HCT116 (cell line): Measurements from ENCODE around the gene TTLL10. TPM values are rescaled to one million over a fixed set of nuclear protein-coding genes. Genes with fewer than 3 reads are reported as not detected.

Experiments used
- ATAC-seq: fragments of 200-7000 bp; cut with Tn5 transposase; 2 replicates; pipeline ENCODE4 v1.9.1; 2020; ENCODE audit warnings: mild to moderate bottlenecking, moderate library complexity
- BruUV-seq: library from RNA; stranded (reverse); fragments of 400-500 nt; replicated peaks from 2 replicates; lab custom pipeline; 2021; lab: Mats Ljungman, UMichigan
- CTCF ChIA-PET: fragments of 300-600 bp; sonication (Branson Sonifier 250); formaldehyde crosslinking; loops from one replicate; lab custom pipeline; 2021; ENCODE audit warnings: antibody characterized with exemption; lab: Charles Lee
- POLR2A ChIA-PET: fragments of 300-600, 350-600 bp; sonication (Branson Sonifier 250); formaldehyde crosslinking; loops from one replicate; lab custom pipeline; 2021; ENCODE audit warnings: antibody characterized with exemption; lab: Charles Lee
- RAD21 ChIA-PET, 2 experiments: fragments of 300-600 bp; sonication (Branson Sonifier 250); formaldehyde crosslinking; loops; one replicate each; lab custom pipeline; 2023; ENCODE audit warnings: low total read pairs in 2 of 2; ENCODE audit not compliant: uncharacterized antibody in 2 of 2, unreplicated experiment in 2 of 2, low non-redundant PET in 1 of 2; lab: Charles Lee
- DNase-seq: peaks from one replicate; pipeline ENCODE4 v3.0.0-alpha.2; 2010; ENCODE audit warnings: low read depth, low spot score
- H2AFZ ChIP-seq: fragments of 200-600 bp; shearing (Covaris generic), sonication (generic); 2 replicates; pipeline ENCODE4 v1.6.1; 2017; ENCODE audit warnings: low read depth, mixed run types, mixed read lengths, antibody characterized with exemption, low read length; ENCODE audit not compliant: poor library complexity, severe bottlenecking
- H3K27ac ChIP-seq: 2 replicates; pipeline ENCODE4 v1.5.1; 2012; ENCODE audit warnings: low read depth, low read length
- H3K27me3 ChIP-seq: fragments of 200-600 bp; sonication (generic); 2 replicates; pipeline ENCODE4 v1.6.1; 2016; ENCODE audit warnings: mixed run types, low read length, mixed read lengths; ENCODE audit not compliant: insufficient read depth
- H3K36me3 ChIP-seq, 2 experiments: fragments of 200-500 bp in 1 of 2; fragments of 200-600 bp in 1 of 2; sonication (Bioruptor generic) in 1 of 2; sonication (generic) in 1 of 2; 2 replicates each; pipeline versions ENCODE4 v1.5.1 to v1.6.1; 2014 to 2016; ENCODE audit warnings: low read length in 2 of 2, inconsistent platforms in 1 of 2, mixed read lengths in 1 of 2, mixed run types in 1 of 2; ENCODE audit not compliant: insufficient read depth in 2 of 2, control insufficient read depth in 1 of 2
- H3K4me1 ChIP-seq, 2 experiments: fragments of 200-600 bp in 1 of 2; sonication (generic) in 1 of 2; 2 replicates each; pipeline versions ENCODE4 v1.5.1 to v1.6.1; 2012 to 2017; ENCODE audit warnings: low read length in 2 of 2, inconsistent platforms in 1 of 2, mild to moderate bottlenecking in 1 of 2, mixed read lengths in 1 of 2, mixed run types in 1 of 2, moderate library complexity in 1 of 2; ENCODE audit not compliant: insufficient read depth in 2 of 2, control insufficient read depth in 1 of 2
- H3K4me2 ChIP-seq: fragments of 200-600 bp; sonication (generic); 2 replicates; pipeline ENCODE4 v1.6.1; 2017; ENCODE audit warnings: mixed run types, low read length, mixed read lengths
- H3K4me3 ChIP-seq, 2 experiments: fragments of 200-600 bp in 1 of 2; sonication (generic) in 1 of 2; replicated peaks in 1 of 2; 2 replicates each; pipeline ENCODE4 v1.5.1; 2011 to 2016; ENCODE audit warnings: low read length in 2 of 2, control low read depth in 1 of 2, low read depth in 1 of 2, mild to moderate bottlenecking in 1 of 2, mixed read lengths in 1 of 2, mixed run types in 1 of 2
- H3K79me2 ChIP-seq: fragments of 200-600 bp; sonication (generic); 2 replicates; pipeline ENCODE4 v1.6.1; 2017; ENCODE audit warnings: mild to moderate bottlenecking, mixed run types, low read length, moderate library complexity, mixed read lengths; ENCODE audit not compliant: insufficient read depth
- H3K9ac ChIP-seq: fragments of 200-600 bp; sonication (generic); 2 replicates; pipeline ENCODE4 v1.6.1; 2016; ENCODE audit warnings: low read length, mixed read lengths
- H3K9me2 ChIP-seq: fragments of 200-600 bp; sonication (generic), shearing (Covaris generic); 2 replicates; pipeline ENCODE4 v1.6.1; 2017; ENCODE audit warnings: mixed run types, mild to moderate bottlenecking, moderate library complexity; ENCODE audit not compliant: insufficient read depth
- H3K9me3 ChIP-seq, 2 experiments: fragments of 200-500 bp in 1 of 2; fragments of 200-600 bp in 1 of 2; sonication (Bioruptor generic) in 1 of 2; sonication (generic) in 1 of 2; 2 replicates each; pipeline ENCODE4 v1.6.1; 2014 to 2017; ENCODE audit warnings: low read length in 2 of 2, mixed read lengths in 2 of 2, inconsistent platforms in 1 of 2, low read depth in 1 of 2, mild to moderate bottlenecking in 1 of 2, mixed run types in 1 of 2, moderate library complexity in 1 of 2; ENCODE audit not compliant: control insufficient read depth in 1 of 2, insufficient read depth in 1 of 2
- H4K20me1 ChIP-seq: fragments of 200-600 bp; sonication (generic), shearing (Covaris generic); 2 replicates; pipeline ENCODE4 v1.6.1; 2017; ENCODE audit warnings: mixed run types, mild to moderate bottlenecking, moderate library complexity; ENCODE audit not compliant: insufficient read depth
- CBX3 ChIP-seq: IDR thresholded peaks from 2 replicates; pipeline ENCODE4 v1.6.1; 2012; ENCODE audit warnings: low read depth
- CEBPB ChIP-seq: IDR thresholded peaks from 2 replicates; pipeline ENCODE4 v1.6.1; 2012; ENCODE audit warnings: low read depth
- CTCF ChIP-seq, 3 experiments: fragments of 200-600 bp in 1 of 3; sonication (generic) in 1 of 3; IDR thresholded peaks in 2 of 3; conservative IDR thresholded peaks in 1 of 3; 2 replicates each; pipeline ENCODE4 v1.5.1; 2012 to 2017; ENCODE audit warnings: low read depth in 2 of 3, low read length in 2 of 3, antibody characterized with exemption in 1 of 3, borderline replicate concordance in 1 of 3, control low read depth in 1 of 3, mild to moderate bottlenecking in 1 of 3, mixed read lengths in 1 of 3, mixed run types in 1 of 3, moderate library complexity in 1 of 3; ENCODE audit not compliant: insufficient read depth in 1 of 3
- EGR1 ChIP-seq: IDR thresholded peaks from 2 replicates; pipeline ENCODE4 v1.6.1; 2012; ENCODE audit warnings: low read depth
- ELF1 ChIP-seq: IDR thresholded peaks from 2 replicates; pipeline ENCODE4 v1.6.1; 2012; ENCODE audit warnings: low read depth, borderline replicate concordance
- EZH2 ChIP-seq: fragments of 200-600 bp; sonication (generic); IDR thresholded peaks from 2 replicates; pipeline ENCODE4 v1.6.1; 2017; ENCODE audit warnings: antibody characterized with exemption, mixed run types
- EZH2phosphoT487 ChIP-seq: fragments of 200-600 bp; IDR thresholded peaks from 2 replicates; pipeline ENCODE4 v1.6.1; 2018; ENCODE audit warnings: antibody characterized with exemption, borderline replicate concordance
- JUND ChIP-seq: IDR thresholded peaks from 2 replicates; pipeline ENCODE4 v1.6.1; 2012
- MAX ChIP-seq: IDR thresholded peaks from 2 replicates; pipeline ENCODE4 v1.6.1; 2012
- POLR2AphosphoS5 ChIP-seq: IDR thresholded peaks from 2 replicates; pipeline ENCODE4 v1.6.1; 2011; ENCODE audit warnings: mild to moderate bottlenecking, low read depth, low read length, moderate library complexity
- RAD21 ChIP-seq: IDR thresholded peaks from 2 replicates; pipeline ENCODE4 v1.6.1; 2012; ENCODE audit warnings: low read depth, mild to moderate bottlenecking
- SP1 ChIP-seq: IDR thresholded peaks from 2 replicates; pipeline ENCODE4 v1.6.1; 2012; ENCODE audit warnings: low read depth
- SRF ChIP-seq: IDR thresholded peaks from 2 replicates; pipeline ENCODE4 v1.6.1; 2012; ENCODE audit warnings: low read depth
- TCF7L2 ChIP-seq: IDR thresholded peaks from 2 replicates; pipeline ENCODE4 v1.7.0; 2011; ENCODE audit warnings: borderline replicate concordance, inconsistent platforms; ENCODE audit not compliant: insufficient read depth, insufficient read length; ENCODE audit errors: extremely low read depth
- YY1 ChIP-seq: IDR thresholded peaks from 2 replicates; pipeline ENCODE4 v1.6.1; 2011; ENCODE audit warnings: low read length, low read depth, moderate library complexity, mild to moderate bottlenecking; ENCODE audit not compliant: insufficient replicate concordance; ENCODE audit errors: extremely low read depth
- ZBTB33 ChIP-seq: IDR thresholded peaks from 2 replicates; pipeline ENCODE4 v1.6.1; 2011; ENCODE audit warnings: mild to moderate bottlenecking, low read length, moderate library complexity; ENCODE audit not compliant: insufficient replicate concordance; ENCODE audit errors: extremely low read depth
- ZFX ChIP-seq: fragments of 450-650 bp; IDR thresholded peaks from 2 replicates; pipeline ENCODE4 v1.6.1; 2017
- ZNF274 ChIP-seq: fragments of 200-500 bp; sonication (Bioruptor generic); IDR thresholded peaks from 2 replicates; pipeline ENCODE4 v1.6.1; 2014; ENCODE audit warnings: mild to moderate bottlenecking, low read depth, low read length, inconsistent platforms
- intact Hi-C: fragments of 100-400 bp; cut with micrococcal nuclease; formaldehyde crosslinking; loops from 2 replicates; pipeline ENCODE4 v1.10.0; 2022
- total RNA-seq: library from RNA; stranded (reverse); gene quantifications from one replicate; pipeline ENCODE4 v1.2.1, GENCODE V29; 2021; ENCODE audit not compliant: unreplicated experiment

TTLL10 gene
- total RNA-seq, 1 experiment from 2014 or later: 0.10 TPM

GRCh38 chr1:1137256-1138045, 36.2 kb upstream of the TTLL10 start (continued):
- TF ChIP-seq MAX: no peak
- no peak for TF ChIP-seq EGR1
- no peak for TF ChIP-seq ZNF274
- no peak for TF ChIP-seq EZH2phosphoT487
- TF ChIP-seq YY1: no peak
- TF ChIP-seq TCF7L2: no peak

- no peak overlapping the region for H3K27ac ChIP-seq
- RAD21 ChIA-PET: no interaction called here
- no peaks in the 10 kb centered on the region for H3K9me3 ChIP-seq
- DNase-seq (no peak), ATAC-seq (no peak)
- POLR2A ChIA-PET: no interaction called here
- no peak overlapping the region for H3K4me2 ChIP-seq
- H3K36me3 ChIP-seq: no peaks in the 10 kb centered on the region
- no peaks in the 10 kb centered on the region for H4K20me1 ChIP-seq
- no peak overlapping the region for H3K9ac ChIP-seq
- H3K9me2 ChIP-seq: no peaks in the 10 kb centered on the region
- H2AFZ ChIP-seq: no peak overlapping the region
- CTCF ChIA-PET: no interaction called here
- BruUV-seq: no TSS peak
- H3K27me3 ChIP-seq: no peaks in the 10 kb centered on the region
- no peaks in the 10 kb centered on the region for H3K79me2 ChIP-seq
- H3K4me1 ChIP-seq: peaks cover 5 to 21% of the 10 kb centered on the region in 2 experiments; a peak in 3 of 4 replicates
- H3K4me3 ChIP-seq: no peak overlapping the region
- intact Hi-C loops: no loop called here
- TF ChIP-seq ELF1 (no peak), POLR2AphosphoS5 (no peak), ZFX (no peak), CEBPB (no peak), EGR1 (no peak), MAX (no peak), SRF (no peak), RAD21 (no peak), ZNF274 (no peak), TCF7L2 (no peak), SP1 (no peak), JUND (no peak), EZH2phosphoT487 (no peak), EZH2 (no peak), CTCF (IDR thresholded peaks at IDR 0.05 in 2 of 3, conservative IDR thresholded peaks at IDR 0.05 in 1 of 3; ENCODE audit: borderline replicate concordance in 1 of 3, insufficient read depth in 1 of 3, low read depth in 2 of 3, low read length in 2 of 3) (no peak), CBX3 (no peak), ZBTB33 (no peak)
These were observed 33.0 kb upstream of the TTLL10 start for GRCh38 chr1:1140673-1141072.
